ENCODE measurements around the gene EXPH5.

Gene EXPH5

GRCh38 chr11:108558222-108558621 lies 35.3 kb downstream of the EXPH5 start:
- DNase-seq = no peak

- no peak for DNase-seq
Measured at GRCh38 chr11:108556019-108556418, 37.5 kb downstream of the EXPH5 start.

GRCh38 chr11:108551651-108552462 lies 41.7 kb downstream of the EXPH5 start:
- no peak for DNase-seq

GRCh38 chr11:108549319-108549885 lies 44.2 kb downstream of the EXPH5 start:
- no peak for DNase-seq

GRCh38 chr11:108545909-108546501 lies 47.6 kb downstream of the EXPH5 start:
- DNase-seq = no peak

GRCh38 chr11:108543316-108543964 lies 50.1 kb downstream of the EXPH5 start:
- no peak for DNase-seq

- DNase-seq = no peak
Measured at GRCh38 chr11:108541531-108541930, 52.0 kb downstream of the EXPH5 start.

- no peak for DNase-seq
Measured at GRCh38 chr11:108538502-108538901, 55.1 kb downstream of the EXPH5 start.

GRCh38 chr11:108538022-108538424 lies 55.5 kb downstream of the EXPH5 start:
- DNase-seq = peak; percentile 6 to 14

- DNase-seq = no peak
Measured at GRCh38 chr11:108536783-108537182, 56.8 kb downstream of the EXPH5 start.

GRCh38 chr11:108535384-108535955 lies 58.1 kb downstream of the EXPH5 start:
- DNase-seq = no peak

GRCh38 chr11:108534274-108534882 lies 59.2 kb downstream of the EXPH5 start:
- DNase-seq = no peak

- no peak for DNase-seq
Measured at GRCh38 chr11:108530426-108530825, 63.1 kb downstream of the EXPH5 start.

GRCh38 chr11:108527382-108527781 lies 66.2 kb downstream of the EXPH5 start:
- DNase-seq = no peak

GRCh38 chr11:108525161-108525560 lies 68.4 kb downstream of the EXPH5 start:
- DNase-seq = no peak

GRCh38 chr11:108524422-108524821 lies 69.1 kb downstream of the EXPH5 start:
- DNase-seq = no peak

GRCh38 chr11:108522318-108522717 lies 71.2 kb downstream of the EXPH5 start:
- no peak for DNase-seq

- no peak for DNase-seq
Measured at GRCh38 chr11:108518581-108518980, 75.0 kb downstream of the EXPH5 start.

GRCh38 chr11:108516125-108516524 lies 77.4 kb downstream of the EXPH5 start:
- no peak for DNase-seq

- DNase-seq = no peak
Measured at GRCh38 chr11:108512708-108513107, 80.9 kb downstream of the EXPH5 start.

- DNase-seq = no peak
Measured at GRCh38 chr11:108511851-108512474, 81.6 kb downstream of the EXPH5 start.
